HG03469 (cell line): Measurements from ENCODE around the gene STAT1.

Source experiments
- ATAC-seq: cut with Tn5 transposase; IDR thresholded peaks from one replicate; pipeline ENCODE4 v1.9.1; 2021; ENCODE audit warnings: mild to moderate bottlenecking, moderate library complexity, moderate number of reproducible peaks; ENCODE audit not compliant: unreplicated experiment

The STAT1 gene

GRCh38 chr2:190986221-190986953 lies 27.6 kb downstream of the STAT1 start:
- no peak for ATAC-seq

GRCh38 chr2:190984595-190984994 lies 29.4 kb downstream of the STAT1 start:
- ATAC-seq = no peak

GRCh38 chr2:190982262-190983034 lies 31.5 kb downstream of the STAT1 start:
- no peak for ATAC-seq

GRCh38 chr2:190981733-190982132 lies 32.2 kb downstream of the STAT1 start:
- ATAC-seq = no peak

- ATAC-seq = no peak
These were observed 32.6 kb downstream of the STAT1 start for GRCh38 chr2:190981333-190981732.

GRCh38 chr2:190980630-190981209 lies 33.3 kb downstream of the STAT1 start:
- ATAC-seq = no peak

- ATAC-seq = no peak
These were observed 33.9 kb downstream of the STAT1 start for GRCh38 chr2:190979906-190980629.

- no peak for ATAC-seq
These were observed 35.5 kb downstream of the STAT1 start for GRCh38 chr2:190978389-190979053.

GRCh38 chr2:190977505-190977904 lies 36.5 kb downstream of the STAT1 start:
- ATAC-seq = no peak

GRCh38 chr2:190976521-190976920 lies 37.5 kb downstream of the STAT1 start:
- ATAC-seq = no peak

- ATAC-seq = no peak
These were observed 39.2 kb downstream of the STAT1 start for GRCh38 chr2:190974629-190975361.

- ATAC-seq = no peak
These were observed 40.0 kb downstream of the STAT1 start for GRCh38 chr2:190973726-190974628.

GRCh38 chr2:190973262-190973661 lies 40.7 kb downstream of the STAT1 start:
- ATAC-seq = no peak

- ATAC-seq = no peak
These were observed 41.1 kb downstream of the STAT1 start for GRCh38 chr2:190972846-190973245.

GRCh38 chr2:190972213-190972612 lies 41.8 kb downstream of the STAT1 start:
- no peak for ATAC-seq

GRCh38 chr2:190970873-190971506 lies 43.0 kb downstream of the STAT1 start:
- no peak for ATAC-seq

GRCh38 chr2:190970160-190970559 lies 43.8 kb downstream of the STAT1 start:
- no peak for ATAC-seq

GRCh38 chr2:190968522-190968921 lies 45.4 kb downstream of the STAT1 start:
- no peak for ATAC-seq
